Esophagus (tissue), 2 donors: ENCODE results near the gene CCNG2. TPM values are rescaled to one million over a fixed set of nuclear protein-coding genes. Genes with fewer than 3 reads are reported as not detected.

Source experiments
- H3K27ac ChIP-seq, 2 donors: one replicate each; pipeline ENCODE4 v1.5.1; 2013; ENCODE audit warnings: low read depth in 2 of 2, mild to moderate bottlenecking in 2 of 2, inconsistent platforms in 1 of 2, low read length in 1 of 2, moderate library complexity in 1 of 2
- H3K27me3 ChIP-seq, 2 donors: one replicate each; pipeline ENCODE4 v1.6.1; 2013; ENCODE audit warnings: low read length in 2 of 2, control low read depth in 1 of 2, mild to moderate bottlenecking in 1 of 2; ENCODE audit not compliant: insufficient read depth in 2 of 2, control insufficient read depth in 1 of 2
- H3K36me3 ChIP-seq, 2 donors: one replicate each; pipeline ENCODE4 v1.6.1; 2013; ENCODE audit warnings: low read length in 1 of 2; ENCODE audit not compliant: control insufficient read depth in 2 of 2, insufficient read depth in 2 of 2
- H3K4me1 ChIP-seq, 2 donors: one replicate each; pipeline ENCODE4 v1.6.1; 2013; ENCODE audit warnings: low read length in 1 of 2; ENCODE audit not compliant: control insufficient read depth in 2 of 2, insufficient read depth in 2 of 2
- H3K4me3 ChIP-seq, 2 donors: one replicate each; pipeline ENCODE4 v1.5.1; 2013; ENCODE audit warnings: low read length in 2 of 2, mild to moderate bottlenecking in 2 of 2, low read depth in 1 of 2, moderate library complexity in 1 of 2
- H3K9me3 ChIP-seq, 2 donors: one replicate each; pipeline ENCODE4 v1.6.1; 2013; ENCODE audit warnings: mild to moderate bottlenecking in 2 of 2, low read depth in 1 of 2, low read length in 1 of 2, moderate library complexity in 1 of 2; ENCODE audit not compliant: control insufficient read depth in 2 of 2, insufficient read depth in 1 of 2
- WGBS, 2 donors: extraction: QIAGEN DNeasy Blood & Tissue Kit; methylation state at CpG; one replicate each; pipeline ENCODE4 v1.1.7; 2013; 5-methylcytosine and 5-hydroxymethylcytosine counted together
- polyA plus RNA-seq, 2 donors: library from polyadenylated mRNA; stranded (reverse); fragments of 200-250 nt; gene quantifications; one replicate each; pipeline ENCODE4 v1.2.3, GENCODE V29; 2013
- donor health status: healthy with polysubstance abuse.
- donor health status: Bipolar disorder and iron deficiency.

The CCNG2 gene
- polyA plus RNA-seq, 2 donors, result 64.9 to 134 TPM

GRCh38 chr4:77145842-77146185 lies 11.2 kb upstream of the CCNG2 start:
- 68 to 77% methylated on average over 1 of the region's 1 CpG for WGBS, 2 donors
- no peaks in the 10 kb centered on the region for H3K4me1 ChIP-seq
- H3K36me3 ChIP-seq, result no peaks in the 10 kb centered on the region
- H3K27ac ChIP-seq, result no peak overlapping the region
- no peak overlapping the region for H3K4me3 ChIP-seq
- H3K9me3 ChIP-seq, result no peaks in the 10 kb centered on the region
- H3K27me3 ChIP-seq, result no peaks in the 10 kb centered on the region

- Histone ChIP-seq H3K27ac (no peak overlapping the region), H3K4me3 (no peak overlapping the region), H3K27me3 (no peaks in the 10 kb centered on the region), H3K36me3 (no peaks in the 10 kb centered on the region), H3K9me3 (no peaks in the 10 kb centered on the region), H3K4me1 (no peaks in the 10 kb centered on the region)
- WGBS, 2 donors, result 46 to 72% methylated on average over 3 of the region's 3 CpGs
These were observed 10.6 kb upstream of the CCNG2 start for GRCh38 chr4:77146186-77147078.

GRCh38 chr4:77147079-77147782 lies 9.8 kb upstream of the CCNG2 start:
- 80 to 81% methylated on average over 5 of the region's 5 CpGs for WGBS, 2 donors
- no peaks in the 10 kb centered on the region for H3K9me3 ChIP-seq
- no peak overlapping the region for H3K27ac ChIP-seq
- H3K4me3 ChIP-seq, result no peak overlapping the region
- H3K27me3 ChIP-seq, result no peaks in the 10 kb centered on the region
- no peaks in the 10 kb centered on the region for H3K36me3 ChIP-seq
- no peaks in the 10 kb centered on the region for H3K4me1 ChIP-seq

- Histone ChIP-seq H3K4me1 (no peaks in the 10 kb centered on the region), H3K9me3 (no peaks in the 10 kb centered on the region), H3K4me3 (no peak overlapping the region), H3K27ac (no peak overlapping the region), H3K27me3 (no peaks in the 10 kb centered on the region), H3K36me3 (no peaks in the 10 kb centered on the region)
- WGBS, 2 donors, result 84 to 90% methylated on average over 2 of the region's 2 CpGs
These were observed 8.9 kb upstream of the CCNG2 start for GRCh38 chr4:77148078-77148477.

- WGBS, 2 donors, result 84 to 85% methylated on average over 1 of the region's 1 CpG
- Histone ChIP-seq H3K4me3 (no peak overlapping the region), H3K27me3 (no peaks in the 10 kb centered on the region), H3K4me1 (peaks cover 0 to 2% of the 10 kb centered on the region in 2 donors), H3K9me3 (no peaks in the 10 kb centered on the region), H3K36me3 (no peaks in the 10 kb centered on the region), H3K27ac (no peak overlapping the region)
These were observed 7.2 kb upstream of the CCNG2 start for GRCh38 chr4:77149789-77150188.

- no peaks in the 10 kb centered on the region for H3K36me3 ChIP-seq
- no peaks in the 10 kb centered on the region for H3K27me3 ChIP-seq
- H3K4me1 ChIP-seq, result peaks cover 0 to 2% of the 10 kb centered on the region in 2 donors
- H3K9me3 ChIP-seq, result no peaks in the 10 kb centered on the region
- H3K4me3 ChIP-seq, result no peak overlapping the region
- H3K27ac ChIP-seq, result no peak overlapping the region
- WGBS, 2 donors, result 86 to 87% methylated on average over 6 of the region's 6 CpGs
These were observed 5.8 kb upstream of the CCNG2 start for GRCh38 chr4:77151241-77151640.

GRCh38 chr4:77152421-77152820 lies 4.6 kb upstream of the CCNG2 start:
- Histone ChIP-seq H3K4me3 (no peak overlapping the region), H3K9me3 (no peaks in the 10 kb centered on the region), H3K27ac (no peak overlapping the region), H3K36me3 (no peaks in the 10 kb centered on the region), H3K4me1 (peaks cover 0 to 2% of the 10 kb centered on the region in 2 donors), H3K27me3 (no peaks in the 10 kb centered on the region)
- WGBS, 2 donors, result 38 to 49% methylated on average over 5 of the region's 5 CpGs

- H3K27ac ChIP-seq, result no peak overlapping the region
- H3K27me3 ChIP-seq, result no peaks in the 10 kb centered on the region
- H3K4me1 ChIP-seq, result peaks cover 0 to 2% of the 10 kb centered on the region in 2 donors
- no peaks in the 10 kb centered on the region for H3K9me3 ChIP-seq
- 64 to 74% methylated on average over 3 of the region's 3 CpGs for whole genome bisulfite sequencing, 2 donors
- no peak overlapping the region for H3K4me3 ChIP-seq
- no peaks in the 10 kb centered on the region for H3K36me3 ChIP-seq
These were observed 4.0 kb upstream of the CCNG2 start for GRCh38 chr4:77153006-77153405.

GRCh38 chr4:77154065-77154464 lies 2.9 kb upstream of the CCNG2 start:
- Histone ChIP-seq H3K4me1 (peaks cover 0 to 2% of the 10 kb centered on the region in 2 donors), H3K4me3 (no peak overlapping the region), H3K27me3 (no peaks in the 10 kb centered on the region), H3K9me3 (no peaks in the 10 kb centered on the region), H3K36me3 (no peaks in the 10 kb centered on the region), H3K27ac (no peak overlapping the region)
